Measurements from ENCODE around the gene ZBTB48.
"Not testable (repeated sequence)": the region's sequence is repeated elsewhere in the genome, so short reads cannot be mapped to it uniquely, and the experiment has no call there.

ZBTB48 gene

GRCh38 chr1:6590046-6590445, 10.3 kb downstream of the ZBTB48 start:
- in situ Hi-C loops (cut with MboI; ENCODE audit: low sequenced_read_pairs), result no loop called here

- in situ Hi-C loops (cut with MboI; ENCODE audit: low sequenced_read_pairs), result no loop called here
Measured at GRCh38 chr1:6591222-6591621, 11.4 kb downstream of the ZBTB48 start.

DNA sequence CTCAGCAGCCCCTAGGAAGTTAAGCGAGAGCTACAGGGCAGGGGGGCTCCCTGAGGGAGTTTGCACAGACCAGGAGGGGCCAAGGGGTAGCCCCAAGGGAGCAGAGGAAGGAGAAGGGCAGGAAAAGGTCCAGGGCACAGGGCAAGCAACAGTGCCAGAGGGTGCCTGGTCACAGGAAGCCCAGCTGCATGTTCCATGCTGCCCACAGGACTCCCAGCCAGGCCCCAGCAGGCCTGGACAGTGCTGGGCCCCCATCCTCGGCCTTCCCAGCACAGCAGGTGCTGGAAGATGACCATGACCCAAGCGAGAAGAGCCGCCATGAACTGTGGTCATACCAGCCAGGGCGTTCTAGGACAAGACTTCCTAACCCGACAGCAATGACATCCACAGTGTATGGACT, 11.8 kb downstream of the ZBTB48 start:
- in situ Hi-C loops (cut with MboI; ENCODE audit: low sequenced_read_pairs), result no loop called here

DNA sequence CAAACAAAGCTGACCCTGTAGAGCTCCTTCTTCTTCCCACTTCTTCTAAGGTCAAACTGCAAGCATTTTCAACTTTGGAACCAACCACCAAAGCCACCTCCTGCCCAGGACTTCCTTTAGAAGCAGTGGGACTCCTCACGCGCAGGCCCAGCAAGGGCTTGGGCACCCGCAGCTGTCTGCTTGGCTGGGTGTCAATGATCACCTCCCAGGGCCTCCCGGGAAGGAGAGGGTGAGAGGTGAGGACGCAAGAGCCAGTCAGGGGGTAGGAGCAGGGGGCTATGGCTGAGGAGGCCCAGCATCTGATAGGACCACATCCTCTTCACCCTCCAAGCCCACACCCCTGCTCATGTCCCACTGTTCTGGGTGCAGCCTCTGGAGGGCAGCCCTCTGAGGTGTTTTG, 12.6 kb downstream of the ZBTB48 start:
- in situ Hi-C loops (cut with MboI; ENCODE audit: low sequenced_read_pairs), result no loop called here

DNA sequence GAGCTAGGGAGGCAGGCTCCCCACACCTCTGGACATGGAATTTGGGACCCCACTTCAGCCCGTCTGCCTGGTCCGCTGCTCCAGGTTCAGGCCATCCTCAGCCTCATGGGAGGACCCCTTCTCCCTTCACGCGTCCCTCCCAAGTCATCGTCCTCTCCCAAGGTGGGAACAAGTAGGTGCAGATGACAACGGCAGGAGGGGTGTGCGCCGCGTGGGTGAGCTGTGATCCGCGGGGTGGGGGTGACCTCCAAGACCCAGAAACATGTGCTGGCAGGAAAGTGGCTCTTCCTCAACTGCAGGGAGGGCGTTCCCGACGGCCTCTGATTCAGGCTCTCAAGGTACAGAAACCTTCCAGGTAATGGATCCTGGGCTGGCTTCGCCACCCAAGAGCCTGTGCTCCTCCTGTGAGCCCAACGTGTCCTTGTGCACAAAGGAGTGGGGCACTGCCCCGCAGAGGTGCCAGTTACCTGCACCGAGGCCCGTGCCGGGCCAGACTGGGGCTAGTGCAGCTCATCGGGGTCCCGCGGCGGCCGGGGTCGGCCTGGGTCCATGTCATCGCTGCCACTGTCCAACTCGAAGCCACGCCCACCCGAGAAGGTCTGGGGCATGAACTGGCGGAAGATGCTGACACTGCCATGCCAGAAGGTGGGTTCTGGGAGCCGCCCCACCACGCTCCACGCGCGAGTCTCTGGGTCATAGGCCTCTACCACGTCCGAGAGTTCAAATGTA, 13.2 kb downstream of the ZBTB48 start:
- in situ Hi-C loops (cut with MboI; ENCODE audit: low sequenced_read_pairs), result no loop called here

GRCh38 chr1:6593810-6594209, 14.0 kb downstream of the ZBTB48 start:
- in situ Hi-C loops (cut with MboI; ENCODE audit: low sequenced_read_pairs), result no loop called here

DNA sequence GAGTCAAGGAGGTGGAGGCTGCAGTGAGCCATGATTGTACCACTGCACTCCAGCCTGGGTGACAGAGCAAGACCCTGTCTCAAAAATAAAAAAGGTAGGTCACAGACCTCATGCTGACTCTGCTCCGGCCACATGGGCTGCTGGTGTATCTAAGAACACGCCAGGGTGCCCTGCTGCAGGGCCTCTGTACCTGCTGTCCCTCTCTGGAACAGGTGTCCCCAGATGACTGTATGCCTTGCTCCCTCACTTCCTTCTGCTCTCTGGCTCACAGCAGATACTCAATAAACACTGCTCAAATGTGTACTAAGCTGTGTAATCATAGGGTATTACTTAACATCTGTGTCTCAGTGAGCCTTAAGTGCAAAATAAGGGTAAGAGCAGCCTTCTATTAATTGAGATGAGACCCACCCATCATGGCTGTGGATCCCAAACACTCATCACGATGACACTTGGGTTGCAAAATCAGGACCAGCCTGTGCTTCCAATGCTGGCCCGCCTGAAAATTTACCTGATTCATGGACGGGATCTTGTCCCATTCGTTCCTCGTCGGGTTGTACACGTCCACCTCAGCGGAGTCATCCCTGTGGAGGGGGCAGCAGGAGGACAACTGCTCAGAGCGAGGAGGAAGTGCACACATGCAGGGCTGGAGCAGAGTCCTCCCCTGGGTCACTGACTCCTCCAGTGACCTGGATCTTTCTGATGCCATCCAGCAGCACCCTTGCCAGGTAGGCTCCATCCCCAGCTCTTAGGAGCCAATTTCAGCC, 15.4 kb downstream of the ZBTB48 start:
- in situ Hi-C loops (cut with MboI; ENCODE audit: low sequenced_read_pairs), result no loop called here

DNA sequence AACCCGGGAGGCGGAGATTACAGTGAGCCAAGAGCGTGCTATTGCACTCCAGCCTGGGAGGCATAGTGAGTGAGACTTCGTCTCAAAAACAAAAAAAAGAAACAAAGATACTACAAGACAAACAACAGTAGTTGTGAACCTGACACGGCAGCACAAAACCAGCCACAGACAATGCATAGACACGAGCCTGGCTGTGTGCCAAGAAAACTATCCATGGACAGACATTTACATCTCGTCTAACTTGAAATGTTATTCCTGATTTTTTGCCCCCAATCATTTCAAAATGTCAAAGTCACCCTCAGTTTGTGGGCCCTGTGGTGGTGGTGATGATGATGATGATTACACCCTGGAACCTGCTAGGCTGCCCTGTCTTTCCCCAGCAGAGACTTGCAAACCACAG, 16.6 kb downstream of the ZBTB48 start:
- in situ Hi-C loops (cut with MboI; ENCODE audit: low sequenced_read_pairs), result no loop called here

DNA sequence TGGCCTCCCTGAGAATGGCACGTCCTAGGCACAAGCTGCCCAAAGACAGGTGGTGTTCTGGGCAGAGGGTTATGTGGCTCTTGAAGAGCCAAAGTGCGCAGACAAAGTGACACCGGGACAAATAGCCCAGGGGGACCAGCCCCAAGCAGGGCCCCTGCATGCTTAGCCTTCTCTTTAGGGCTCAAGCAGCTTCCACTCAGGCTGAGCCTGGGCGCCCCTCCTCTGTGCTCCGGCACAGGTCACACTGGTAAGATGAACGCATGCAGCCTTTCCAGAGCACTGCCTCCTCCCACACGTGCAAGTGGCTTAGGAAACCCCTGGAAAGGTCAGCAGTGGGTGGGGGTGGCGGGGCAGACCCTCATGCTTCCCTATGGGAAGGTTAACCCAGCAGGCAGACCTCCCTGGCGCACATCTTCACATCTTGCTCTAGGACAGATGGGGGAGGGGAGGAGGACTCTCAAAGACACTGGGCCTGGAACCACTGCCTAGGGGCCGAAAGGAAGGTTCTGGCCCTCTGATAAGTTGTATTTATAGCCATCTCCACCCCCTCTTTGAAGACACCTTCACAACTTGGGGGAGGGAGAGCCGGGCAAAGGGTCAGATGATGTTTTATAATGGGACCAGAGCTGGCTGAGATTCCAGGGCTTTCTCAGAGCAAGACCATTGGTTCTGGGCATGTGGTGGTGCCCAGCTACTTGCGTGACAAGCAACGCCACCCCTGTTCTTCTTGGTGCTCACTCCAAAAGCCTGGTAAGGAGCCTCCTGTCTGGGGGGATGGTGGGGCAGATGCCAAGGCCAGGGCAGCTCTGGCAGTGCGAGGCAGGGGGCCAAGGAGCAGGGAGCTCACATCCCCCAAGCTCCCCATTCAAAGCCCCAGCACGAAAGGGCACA, 17.3 kb downstream of the ZBTB48 start:
- in situ Hi-C loops (cut with MboI; ENCODE audit: low sequenced_read_pairs), result no loop called here

DNA sequence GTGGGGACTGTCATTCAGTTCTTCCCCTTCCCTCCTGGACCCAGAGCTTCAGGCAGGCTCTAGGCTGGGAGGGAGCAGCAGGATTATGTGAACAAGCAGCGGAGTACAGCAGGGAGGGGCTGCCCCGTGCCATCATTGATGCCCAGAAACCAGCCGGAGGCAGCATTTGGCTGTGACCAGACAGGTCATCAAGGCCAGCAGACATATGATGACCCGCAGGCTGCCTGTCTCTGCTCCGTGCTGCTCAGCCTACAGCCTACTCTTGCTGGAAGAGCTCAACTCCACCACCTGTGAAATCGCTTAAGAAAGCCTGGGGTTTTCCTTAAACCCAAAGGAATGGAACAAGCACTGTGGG, 18.0 kb downstream of the ZBTB48 start:
- in situ Hi-C loops (cut with MboI; ENCODE audit: low sequenced_read_pairs), result no loop called here

DNA sequence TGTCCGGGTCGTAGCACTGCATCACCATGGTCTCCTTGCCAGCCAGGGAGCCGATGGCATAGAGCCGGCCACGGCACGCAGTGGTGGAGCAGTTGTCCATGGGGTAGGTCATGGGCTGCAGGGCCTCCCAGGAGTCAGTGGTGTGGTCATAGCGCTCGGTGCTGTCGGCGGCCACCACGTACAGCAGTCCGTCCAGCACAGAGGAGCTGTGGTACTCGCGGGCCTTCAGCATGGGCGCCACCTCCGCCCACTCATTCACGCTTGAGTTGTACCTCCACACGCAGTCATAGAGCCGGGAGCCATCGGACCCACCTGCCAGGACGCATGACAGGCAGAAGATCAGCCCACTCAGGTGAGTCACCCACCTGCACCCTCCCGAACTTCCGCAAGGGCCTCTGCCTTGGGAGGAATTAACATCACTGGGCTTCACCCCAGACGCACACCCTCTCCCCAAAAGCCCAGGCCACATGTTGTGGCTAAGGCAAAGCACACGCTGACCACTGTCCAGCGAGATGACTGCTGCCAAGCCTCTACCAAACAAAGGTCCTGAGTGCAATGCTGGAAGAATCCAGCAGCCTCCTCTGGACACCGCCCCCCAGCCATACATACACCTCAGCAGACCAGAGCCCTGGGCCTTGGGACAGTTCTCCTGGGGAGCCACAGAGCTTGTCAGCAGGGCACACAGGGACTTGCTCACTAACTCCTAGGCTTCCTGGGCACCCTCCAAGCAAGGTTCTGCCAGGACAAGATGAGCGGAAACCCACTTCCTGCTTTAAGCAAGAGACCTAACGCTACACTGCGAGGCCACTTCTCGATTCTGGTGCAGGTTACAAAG, 19.6 kb downstream of the ZBTB48 start:
- in situ Hi-C loops (cut with MboI; ENCODE audit: low sequenced_read_pairs), result no loop called here

GRCh38 chr1:6599991-6600390, 20.2 kb downstream of the ZBTB48 start:
- in situ Hi-C loops (cut with MboI; ENCODE audit: low sequenced_read_pairs), result not testable (repeated sequence)

- in situ Hi-C loops (cut with MboI; ENCODE audit: low sequenced_read_pairs), result no loop called here
Measured at GRCh38 chr1:6600410-6601048, 20.7 kb downstream of the ZBTB48 start.

DNA sequence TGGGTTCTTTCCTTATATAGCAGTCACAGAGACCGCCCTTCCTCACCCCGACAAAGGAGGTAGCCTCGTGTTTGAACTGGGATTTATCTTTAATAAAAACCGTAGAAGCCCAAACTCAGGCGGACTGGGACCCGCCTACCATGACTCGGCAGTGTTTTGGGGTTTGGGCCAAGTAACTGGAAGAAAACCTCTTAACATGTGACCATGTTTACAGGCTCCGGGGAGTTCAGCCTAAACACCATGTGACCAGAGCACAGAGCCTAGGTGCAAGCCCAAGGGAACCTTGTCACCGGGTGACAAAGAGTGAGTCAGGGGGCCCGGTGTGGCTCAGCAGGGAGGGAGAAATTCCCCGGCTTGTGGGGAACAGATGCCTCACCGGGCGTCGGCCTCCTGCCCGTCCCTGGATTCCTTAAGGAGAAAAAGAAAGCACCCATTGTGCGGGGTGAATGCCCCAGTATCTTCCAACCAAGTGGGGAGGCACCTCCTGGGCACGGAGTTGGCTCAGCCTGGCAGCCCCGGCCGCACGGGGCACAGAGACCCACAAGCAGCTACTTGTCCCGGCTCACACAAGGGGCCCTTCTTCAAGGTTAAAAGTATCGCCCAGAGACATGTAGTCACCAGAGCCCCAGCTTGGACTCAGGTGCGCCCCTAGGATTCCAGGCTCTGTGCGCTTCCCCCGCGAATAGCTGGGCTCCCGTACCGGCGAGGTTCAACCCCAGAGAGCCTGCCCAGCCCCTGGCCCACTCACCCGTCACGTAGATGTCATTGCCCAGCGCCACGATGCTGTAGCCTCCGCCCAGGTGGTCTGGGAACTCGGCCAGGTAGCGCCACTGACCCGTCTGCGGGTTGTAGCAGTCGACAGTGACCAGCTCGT, 21.5 kb downstream of the ZBTB48 start:
- in situ Hi-C loops (cut with MboI; ENCODE audit: low sequenced_read_pairs), result no loop called here

- in situ Hi-C loops (cut with MboI; ENCODE audit: low sequenced_read_pairs), result no loop called here
Measured at GRCh38 chr1:6601923-6602668, 22.3 kb downstream of the ZBTB48 start.

- in situ Hi-C loops (cut with MboI; ENCODE audit: low sequenced_read_pairs), result no loop called here
Measured at GRCh38 chr1:6602669-6603237, 23.0 kb downstream of the ZBTB48 start, which contains the start of gene KLHL21. Gene KLHL21 (minus strand): TSS chr1:6602869. CDS start chr1:6602817, 52 bp downstream.

GRCh38 chr1:6603238-6603914, 23.6 kb downstream of the ZBTB48 start:
- in situ Hi-C loops (cut with MboI; ENCODE audit: low sequenced_read_pairs), result no loop called here

Data from HL-60/S4 treated with retinoic acid at 250 ng/mL for 4 days and 3 days (cell line).